SK-N-SH (cell line): Measurements from ENCODE around the gene LRRC25.

ENCODE experiments used
- CTCF ChIP-seq: fragments of 200-600 bp; sonication (generic); IDR thresholded peaks from 2 replicates; pipeline ENCODE4 v1.6.1; 2017; ENCODE audit warnings: antibody characterized with exemption, mild to moderate bottlenecking, moderate library complexity
- EP300 ChIP-seq, 2 experiments: IDR thresholded peaks; 2 replicates each; pipeline versions ENCODE4 v1.4.0 to v1.6.1; 2012; ENCODE audit warnings: borderline replicate concordance in 1 of 2, low read depth in 1 of 2, low read length in 1 of 2
- POLR2AphosphoS5 ChIP-seq: IDR thresholded peaks from 2 replicates; pipeline ENCODE4 v1.6.1; 2012; ENCODE audit warnings: low read depth, low read length
- RFX5 ChIP-seq: IDR thresholded peaks from 2 replicates; pipeline ENCODE4 v1.6.1; 2012; ENCODE audit warnings: mild to moderate bottlenecking, improper control_type of control experiment, low read length
- TF ChIP-seq, protein P1 (sequence below): IDR thresholded peaks from 2 replicates; pipeline ENCODE4 v1.4.0; 2012; ENCODE audit warnings: low read depth, borderline replicate concordance
- TF ChIP-seq, protein P2 (sequence below): IDR thresholded peaks from 2 replicates; pipeline ENCODE4 v1.6.1; 2012; ENCODE audit warnings: mild to moderate bottlenecking, low read depth, low read length, moderate library complexity

GRCh38 chr19:18438331-18439024 is 41.1 kb upstream of the LRRC25 start:
- TF ChIP-seq POLR2AphosphoS5 (no peak), CTCF (no peak), RFX5 (no peak), EP300 (IDR thresholded peaks at IDR 0.05; ENCODE audit: borderline replicate concordance in 1 of 2, low read depth in 1 of 2, low read length in 1 of 2) (no peak)
- TF ChIP-seq, protein P1, sequence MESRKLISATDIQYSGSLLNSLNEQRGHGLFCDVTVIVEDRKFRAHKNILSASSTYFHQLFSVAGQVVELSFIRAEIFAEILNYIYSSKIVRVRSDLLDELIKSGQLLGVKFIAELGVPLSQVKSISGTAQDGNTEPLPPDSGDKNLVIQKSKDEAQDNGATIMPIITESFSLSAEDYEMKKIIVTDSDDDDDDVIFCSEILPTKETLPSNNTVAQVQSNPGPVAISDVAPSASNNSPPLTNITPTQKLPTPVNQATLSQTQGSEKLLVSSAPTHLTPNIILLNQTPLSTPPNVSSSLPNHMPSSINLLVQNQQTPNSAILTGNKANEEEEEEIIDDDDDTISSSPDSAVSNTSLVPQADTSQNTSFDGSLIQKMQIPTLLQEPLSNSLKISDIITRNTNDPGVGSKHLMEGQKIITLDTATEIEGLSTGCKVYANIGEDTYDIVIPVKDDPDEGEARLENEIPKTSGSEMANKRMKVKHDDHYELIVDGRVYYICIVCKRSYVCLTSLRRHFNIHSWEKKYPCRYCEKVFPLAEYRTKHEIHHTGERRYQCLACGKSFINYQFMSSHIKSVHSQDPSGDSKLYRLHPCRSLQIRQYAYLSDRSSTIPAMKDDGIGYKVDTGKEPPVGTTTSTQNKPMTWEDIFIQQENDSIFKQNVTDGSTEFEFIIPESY = no peak
- TF ChIP-seq, protein P2, sequence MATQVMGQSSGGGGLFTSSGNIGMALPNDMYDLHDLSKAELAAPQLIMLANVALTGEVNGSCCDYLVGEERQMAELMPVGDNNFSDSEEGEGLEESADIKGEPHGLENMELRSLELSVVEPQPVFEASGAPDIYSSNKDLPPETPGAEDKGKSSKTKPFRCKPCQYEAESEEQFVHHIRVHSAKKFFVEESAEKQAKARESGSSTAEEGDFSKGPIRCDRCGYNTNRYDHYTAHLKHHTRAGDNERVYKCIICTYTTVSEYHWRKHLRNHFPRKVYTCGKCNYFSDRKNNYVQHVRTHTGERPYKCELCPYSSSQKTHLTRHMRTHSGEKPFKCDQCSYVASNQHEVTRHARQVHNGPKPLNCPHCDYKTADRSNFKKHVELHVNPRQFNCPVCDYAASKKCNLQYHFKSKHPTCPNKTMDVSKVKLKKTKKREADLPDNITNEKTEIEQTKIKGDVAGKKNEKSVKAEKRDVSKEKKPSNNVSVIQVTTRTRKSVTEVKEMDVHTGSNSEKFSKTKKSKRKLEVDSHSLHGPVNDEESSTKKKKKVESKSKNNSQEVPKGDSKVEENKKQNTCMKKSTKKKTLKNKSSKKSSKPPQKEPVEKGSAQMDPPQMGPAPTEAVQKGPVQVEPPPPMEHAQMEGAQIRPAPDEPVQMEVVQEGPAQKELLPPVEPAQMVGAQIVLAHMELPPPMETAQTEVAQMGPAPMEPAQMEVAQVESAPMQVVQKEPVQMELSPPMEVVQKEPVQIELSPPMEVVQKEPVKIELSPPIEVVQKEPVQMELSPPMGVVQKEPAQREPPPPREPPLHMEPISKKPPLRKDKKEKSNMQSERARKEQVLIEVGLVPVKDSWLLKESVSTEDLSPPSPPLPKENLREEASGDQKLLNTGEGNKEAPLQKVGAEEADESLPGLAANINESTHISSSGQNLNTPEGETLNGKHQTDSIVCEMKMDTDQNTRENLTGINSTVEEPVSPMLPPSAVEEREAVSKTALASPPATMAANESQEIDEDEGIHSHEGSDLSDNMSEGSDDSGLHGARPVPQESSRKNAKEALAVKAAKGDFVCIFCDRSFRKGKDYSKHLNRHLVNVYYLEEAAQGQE = no peak
